HepG2 (cell line): ENCODE results near the gene MCMBP. TPM values are rescaled to one million over a fixed set of nuclear protein-coding genes. Genes with fewer than 3 reads are reported as not detected.

Source experiments
- ATAC-seq: fragments of 200-7000 bp; cut with Tn5 transposase; 3 replicates; pipeline ENCODE4 v1.9.1; 2020; ENCODE audit warnings: mild to moderate bottlenecking, moderate library complexity
- BruUV-seq: library from RNA; stranded (reverse); fragments of 400-500 nt; replicated peaks from 2 replicates; lab custom pipeline; 2021; lab: Mats Ljungman, UMichigan
- CTCF ChIA-PET: fragments of 300-600 bp; formaldehyde crosslinking; extraction: SDS; loops from one replicate; lab custom pipeline; 2021; ENCODE audit warnings: low total read pairs, inconsistent platforms, low intra/inter-chr PET ratio; lab: Yijun Ruan, JAX
- POLR2A ChIA-PET: fragments of 350-600 bp; sonication (Branson Sonifier 250); formaldehyde crosslinking; loops from one replicate; lab custom pipeline; 2020; ENCODE audit warnings: antibody characterized with exemption, inconsistent platforms; lab: Yijun Ruan, JAX
- DNase-seq: peaks from one replicate; pipeline ENCODE4 v3.0.0-alpha.2; 2015; ENCODE audit warnings: low spot score
- FAIRE-seq: peaks from 3 replicates; lab custom pipeline; 2011; peaks lifted over from hg19 to GRCh38; lab: Jason Lieb, UNC
- H2AFZ ChIP-seq: one replicate; pipeline ENCODE4 v1.6.1; 2011; ENCODE audit warnings: low read length, inconsistent platforms
- H3K27ac ChIP-seq: fragments of 300-600 bp; 3 replicates; pipeline ENCODE4 v1.8.0; 2011; ENCODE audit warnings: mixed run types, mild to moderate bottlenecking, mixed read lengths, low read length, inconsistent platforms; ENCODE audit not compliant: insufficient read depth; ENCODE audit errors: extremely low read length
- H3K27me3 ChIP-seq, 2 experiments: fragments of 200-600 bp in 1 of 2; 2 replicates in 1 of 2; 3 replicates in 1 of 2; pipeline versions ENCODE4 v1.6.0 to v1.8.0; 2011; ENCODE audit warnings: low read length in 2 of 2, mild to moderate bottlenecking in 2 of 2, moderate library complexity in 2 of 2, inconsistent platforms in 1 of 2; ENCODE audit not compliant: insufficient read depth in 2 of 2, control insufficient read depth in 1 of 2
- H3K36me3 ChIP-seq, 2 experiments: fragments of 200-600 bp in 1 of 2; replicated peaks in 1 of 2; 2 replicates in 1 of 2; 3 replicates in 1 of 2; pipeline versions ENCODE4 v1.5.1 to v1.8.0; 2011; ENCODE audit warnings: low read length in 2 of 2, inconsistent platforms in 1 of 2; ENCODE audit not compliant: insufficient read depth in 2 of 2, control insufficient read depth in 1 of 2
- H3K4me1 ChIP-seq: 2 replicates; pipeline ENCODE4 v1.5.1; 2012; ENCODE audit warnings: low read length, inconsistent platforms; ENCODE audit not compliant: insufficient read depth
- H3K4me2 ChIP-seq: 2 replicates; pipeline ENCODE4 v1.6.0; 2011; ENCODE audit warnings: low read depth, low read length, inconsistent platforms
- H3K4me3 ChIP-seq, 3 experiments: fragments of 200-600 bp in 1 of 3; sonication (generic), shearing (Covaris generic) in 1 of 3; replicated peaks in 1 of 3; 2 replicates each; pipeline ENCODE4 v1.5.1; 2011 to 2016; ENCODE audit warnings: low read length in 3 of 3, inconsistent platforms in 2 of 3, low read depth in 2 of 3, mild to moderate bottlenecking in 2 of 3, control low read depth in 1 of 3, mixed read lengths in 1 of 3; ENCODE audit not compliant: insufficient read depth in 1 of 3
- H3K79me2 ChIP-seq: one replicate; pipeline ENCODE4 v1.6.1; 2011; ENCODE audit warnings: low read length, inconsistent platforms; ENCODE audit not compliant: insufficient read depth
- H3K9ac ChIP-seq: 2 replicates; pipeline ENCODE4 v1.6.0; 2011; ENCODE audit warnings: mild to moderate bottlenecking, low read depth, low read length, inconsistent platforms; ENCODE audit not compliant: insufficient read depth
- H3K9me3 ChIP-seq: 2 replicates; pipeline ENCODE4 v1.5.1; 2012; ENCODE audit warnings: mild to moderate bottlenecking, low read length
- H4K20me1 ChIP-seq: 2 replicates; pipeline ENCODE4 v1.6.0; 2011; ENCODE audit warnings: inconsistent platforms, mild to moderate bottlenecking, low read length, moderate library complexity; ENCODE audit not compliant: insufficient read depth
- HOXD1 ChIP-seq: sonication (generic); formaldehyde crosslinking; IDR thresholded peaks from 2 replicates; pipeline ENCODE4 v1.5.0; 2020; ENCODE audit warnings: missing genetic modification reagents
- KDM5A ChIP-seq: fragments of 200-600 bp; sonication (generic); IDR thresholded peaks from 2 replicates; pipeline ENCODE4 v1.7.0; 2018; ENCODE audit warnings: antibody characterized with exemption, mild to moderate bottlenecking, low read length, borderline replicate concordance
- SRSF4 ChIP-seq: fragments of 200-400 bp; formaldehyde crosslinking; IDR thresholded peaks from one replicate; pipeline ENCODE4 v1.6.1; 2018; ENCODE audit warnings: mild to moderate bottlenecking, low read depth, low read length, moderate library complexity; ENCODE audit not compliant: poor library complexity, severe bottlenecking
- STAT5B ChIP-seq: sonication (generic); formaldehyde crosslinking; IDR thresholded peaks from 2 replicates; pipeline ENCODE4 v1.4.0; 2020; ENCODE audit warnings: missing genetic modification reagents
- TBL1XR1 ChIP-seq: fragments of 150-350 bp; IDR thresholded peaks from 2 replicates; pipeline ENCODE4 v1.6.1; 2014; ENCODE audit warnings: borderline replicate concordance, low read length; ENCODE audit not compliant: partially characterized antibody
- THAP11 ChIP-seq: IDR thresholded peaks from 2 replicates; pipeline ENCODE4 v1.6.1; 2016; ENCODE audit warnings: missing biosample characterization, missing genetic modification reagents
- TSC22D2 ChIP-seq: sonication (generic); formaldehyde crosslinking; IDR thresholded peaks from 2 replicates; pipeline ENCODE4 v1.5.1; 2020; ENCODE audit warnings: missing genetic modification reagents, mild to moderate bottlenecking, borderline replicate concordance
- ZNF33B ChIP-seq: sonication (generic); formaldehyde crosslinking; IDR thresholded peaks from 2 replicates; pipeline ENCODE4 v1.5.1; 2020; ENCODE audit warnings: mild to moderate bottlenecking, missing genetic modification reagents
- ZNF660 ChIP-seq: sonication (generic); formaldehyde crosslinking; IDR thresholded peaks from 2 replicates; pipeline ENCODE4 v1.5.1; 2020; ENCODE audit warnings: mild to moderate bottlenecking, low read depth, missing genetic modification reagents, borderline replicate concordance
- WGBS: methylation state at CpG from one replicate; pipeline ENCODE4 v1.1.6; 2017; ENCODE audit warnings: low lambda C conversion rate; 5-methylcytosine and 5-hydroxymethylcytosine counted together
- in situ Hi-C: cut with HindIII; loops from 2 replicates; pipeline ENCODE4 v1.10.0; 2017; ENCODE audit warnings: low pct_unique_long_range_greater_than_20kb; ENCODE audit not compliant: extremely low pct_ligation_motif_present
- intact Hi-C: fragments of 100-400 bp; cut with micrococcal nuclease; formaldehyde crosslinking; loops from one replicate; pipeline ENCODE4 v1.10.0; 2022; ENCODE audit not compliant: unreplicated experiment
- polyA plus RNA-seq, 8 experiments: library from polyadenylated mRNA; depleted of rRNA in 3 of 8; stranded (reverse) in 7 of 8; unstranded in 1 of 8; fragments of >200 nt; fragmentation: Illumina TruSeq in 4 of 8; extraction: Trizol in 4 of 8; gene quantifications; 2 replicates each; pipeline versions ENCODE4 v1.2.1 to v1.2.3, GENCODE V29; 2011 to 2016; ENCODE audit warnings: low read depth in 4 of 8, missing spikeins in 1 of 8, mixed read lengths in 1 of 8; ENCODE audit not compliant: insufficient read depth in 1 of 8
- total RNA-seq, 5 experiments: library from RNA; depleted of rRNA; stranded (reverse); fragments of >200 nt; fragmentation: Illumina TruSeq; extraction: Trizol; gene quantifications; 2 replicates each; pipeline ENCODE4 v1.2.3, GENCODE V29; 2016; ENCODE audit warnings: low read depth in 1 of 5

MCMBP gene
- total and polyA plus RNA-seq, 2 of the 13 experiments (the other 11 are each of a cell fraction or from before 2014, with no cell fraction given): 35.7 to 62.4 TPM

- Histone ChIP-seq H3K9ac (no peak overlapping the region), H3K4me3 (no peak overlapping the region), H3K9me3 (no peaks in the 10 kb centered on the region), H3K27me3 (no peaks in the 10 kb centered on the region), H2AFZ (no peak overlapping the region), H3K27ac (no peak overlapping the region), H4K20me1 (peaks cover 24% of the 10 kb centered on the region), H3K4me1 (peaks cover 44% of the 10 kb centered on the region), H3K79me2 (peaks cover 94% of the 10 kb centered on the region), H3K36me3 (peaks cover 1 to 12% of the 10 kb centered on the region in 2 experiments; a peak in 4 of 5 replicates), H3K4me2 (no peak overlapping the region)
- no peak for ATAC-seq
- TF ChIP-seq HOXD1 (CRISPR knock-in tag): no peak
- TF ChIP-seq TSC22D2 (CRISPR knock-in tag): no peak
- TF ChIP-seq ZNF33B (CRISPR knock-in tag): no peak
- TF ChIP-seq STAT5B (CRISPR knock-in tag): no peak
- TF ChIP-seq THAP11 (CRISPR knock-in tag): no peak
- no peak for TF ChIP-seq ZNF660 (CRISPR knock-in tag)
- no peak for FAIRE-seq
- DNase-seq: no peak
- CTCF ChIA-PET: no interaction called here
- WGBS: 100% methylated on average over 1 of the region's 1 CpG
- no TSS peak for BruUV-seq
- in situ Hi-C loops (loop anchor here (5.0 kb wide), 1 partner anchor 110 kb away; no protein-coding TSS in a partner anchor), intact Hi-C loops (no loop called here)
- POLR2A ChIA-PET: interaction anchor here (1.2 kb wide), 1 partner anchor 9 kb away, joined by 4 read pairs; no protein-coding TSS in a partner anchor
Observed at GRCh38 chr10:119862524-119862923, 10.1 kb downstream of the MCMBP start.

GRCh38 chr10:119860866-119861607 is 11.6 kb downstream of the MCMBP start:
- Histone ChIP-seq H4K20me1 (peaks cover 24% of the 10 kb centered on the region), H3K27ac (no peak overlapping the region), H3K4me3 (no peak overlapping the region), H3K4me1 (peaks cover 40% of the 10 kb centered on the region), H3K79me2 (peaks cover 80% of the 10 kb centered on the region), H3K9ac (no peak overlapping the region), H3K36me3 (peaks cover 4 to 24% of the 10 kb centered on the region in 2 experiments; a peak in 4 of 5 replicates), H3K27me3 (no peaks in the 10 kb centered on the region), H3K4me2 (no peak overlapping the region), H3K9me3 (no peaks in the 10 kb centered on the region), H2AFZ (no peak overlapping the region)
- BruUV-seq: no TSS peak
- FAIRE-seq (peak; percentile 36), ATAC-seq (no peak), DNase-seq (no peak)
- TF ChIP-seq SRSF4: no peak
- no peak for TF ChIP-seq KDM5A
- TF ChIP-seq TBL1XR1: no peak
- POLR2A ChIA-PET: interaction anchor here (0.9 to 2.2 kb wide), 2 partner anchors 12 to 210 kb away, joined by 4 to 9 read pairs; partner anchors contain the start of genes BAG3 and MCMBP
- CTCF ChIA-PET: interaction anchor here (2.1 kb wide), 1 partner anchor 110 kb away, joined by 22 read pairs; no protein-coding TSS in a partner anchor
- in situ Hi-C loops: loop anchor here (5.0 kb wide), 1 partner anchor 109 kb away; no protein-coding TSS in a partner anchor
- intact Hi-C loops: no loop called here
- 90% methylated on average over 7 of the region's 7 CpGs for WGBS
